Neutrophil (primary cell): Measurements from ENCODE around the gene ASPN.

Experiments used
- H3K27ac ChIP-seq: fragments of 200-600 bp; sonication (generic); 2 replicates; pipeline ENCODE4 v1.5.1; 2016; ENCODE audit warnings: mild to moderate bottlenecking, moderate library complexity
- H3K27me3 ChIP-seq: fragments of 200-600 bp; sonication (generic); 2 replicates; pipeline ENCODE4 v1.6.0; 2016; ENCODE audit warnings: mild to moderate bottlenecking
- H3K36me3 ChIP-seq: fragments of 200-600 bp; sonication (generic); 2 replicates; pipeline ENCODE4 v1.5.1; 2017
- H3K4me1 ChIP-seq, 2 experiments: fragments of 200-600 bp in 1 of 2; sonication (generic) in 1 of 2; 1 replicate in 1 of 2; 2 replicates in 1 of 2; pipeline versions ENCODE4 v1.5.1 to v1.6.1; 2013 to 2016; ENCODE audit warnings: low read depth in 1 of 2, low read length in 1 of 2, mild to moderate bottlenecking in 1 of 2, moderate library complexity in 1 of 2; ENCODE audit not compliant: control insufficient read depth in 1 of 2, insufficient read depth in 1 of 2
- H3K4me3 ChIP-seq, 2 experiments: fragments of 200-600 bp in 1 of 2; sonication (generic) in 1 of 2; 1 replicate in 1 of 2; 2 replicates in 1 of 2; pipeline ENCODE4 v1.5.1; 2013 to 2016; ENCODE audit warnings: low read depth in 1 of 2, low read length in 1 of 2, mild to moderate bottlenecking in 1 of 2, moderate library complexity in 1 of 2
- H3K9me3 ChIP-seq: fragments of 200-600 bp; sonication (generic); 2 replicates; pipeline ENCODE4 v1.5.1; 2016
- CTCF ChIP-seq: fragments of 200-600 bp; sonication (generic); IDR thresholded peaks from 2 replicates; pipeline ENCODE4 v1.5.1; 2016; ENCODE audit warnings: antibody characterized with exemption

ASPN gene

DNA sequence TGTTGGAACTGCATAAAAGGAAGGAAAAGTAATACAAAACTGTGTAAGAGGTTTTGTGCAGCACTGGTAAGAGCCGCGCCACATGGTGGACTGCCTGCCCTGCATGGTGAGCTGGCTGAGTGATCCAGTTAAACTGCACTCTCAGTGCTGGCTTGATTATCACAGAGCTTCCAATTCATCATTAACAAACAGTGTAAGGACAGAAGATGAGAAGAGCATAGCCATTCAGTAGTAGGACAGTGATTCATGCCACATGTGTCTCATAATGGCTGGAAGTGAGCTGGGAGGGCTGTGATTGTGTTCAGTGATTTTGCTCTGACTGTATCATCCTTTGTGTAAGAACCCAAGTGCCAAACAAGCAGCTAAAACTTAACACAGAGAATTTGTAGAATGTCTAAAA is 14.1 kb downstream of the ASPN start:
- Histone ChIP-seq H3K36me3 (no peaks in the 10 kb centered on the region), H3K27ac (no peak overlapping the region), H3K9me3 (no peaks in the 10 kb centered on the region), H3K4me3 (no peak overlapping the region), H3K4me1 (no peaks in the 10 kb centered on the region), H3K27me3 (no peaks in the 10 kb centered on the region)
- TF ChIP-seq CTCF = no peak

DNA sequence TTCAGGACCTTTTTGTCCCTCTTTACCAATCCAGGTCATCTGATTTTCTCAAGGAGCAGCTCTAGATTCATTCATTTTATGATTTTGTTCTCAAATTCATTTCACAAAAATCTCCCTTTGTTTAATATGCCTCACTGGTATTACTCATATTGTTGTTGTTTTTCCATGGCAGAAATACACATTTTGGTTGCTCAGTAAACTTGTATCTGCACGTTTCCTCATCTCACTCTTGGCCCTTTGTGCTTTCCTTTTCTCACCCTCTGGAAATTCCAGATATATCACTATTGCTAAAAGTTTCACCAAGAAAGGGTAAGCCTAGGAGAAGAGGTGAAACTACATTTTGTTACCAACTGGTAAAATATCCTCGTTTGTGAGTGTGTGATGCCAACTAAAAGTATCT is 14.8 kb downstream of the ASPN start:
- Histone ChIP-seq H3K36me3 (no peaks in the 10 kb centered on the region), H3K27me3 (no peaks in the 10 kb centered on the region), H3K4me3 (no peak overlapping the region), H3K9me3 (no peaks in the 10 kb centered on the region), H3K27ac (no peak overlapping the region), H3K4me1 (no peaks in the 10 kb centered on the region)
- TF ChIP-seq CTCF = no peak

GRCh38 chr9:92467041-92467440 is 15.3 kb downstream of the ASPN start:
- Histone ChIP-seq H3K4me1 (no peaks in the 10 kb centered on the region), H3K27ac (no peak overlapping the region), H3K27me3 (no peaks in the 10 kb centered on the region), H3K36me3 (no peaks in the 10 kb centered on the region), H3K4me3 (no peak overlapping the region), H3K9me3 (no peaks in the 10 kb centered on the region)
- no peak for TF ChIP-seq CTCF

GRCh38 chr9:92463984-92464383 is 18.3 kb downstream of the ASPN start:
- no peak overlapping the region for H3K4me3 ChIP-seq
- no peak overlapping the region for H3K27ac ChIP-seq
- TF ChIP-seq CTCF = no peak
- H3K4me1 ChIP-seq = no peaks in the 10 kb centered on the region
- no peaks in the 10 kb centered on the region for H3K27me3 ChIP-seq
- H3K36me3 ChIP-seq = no peaks in the 10 kb centered on the region
- H3K9me3 ChIP-seq = no peaks in the 10 kb centered on the region

DNA sequence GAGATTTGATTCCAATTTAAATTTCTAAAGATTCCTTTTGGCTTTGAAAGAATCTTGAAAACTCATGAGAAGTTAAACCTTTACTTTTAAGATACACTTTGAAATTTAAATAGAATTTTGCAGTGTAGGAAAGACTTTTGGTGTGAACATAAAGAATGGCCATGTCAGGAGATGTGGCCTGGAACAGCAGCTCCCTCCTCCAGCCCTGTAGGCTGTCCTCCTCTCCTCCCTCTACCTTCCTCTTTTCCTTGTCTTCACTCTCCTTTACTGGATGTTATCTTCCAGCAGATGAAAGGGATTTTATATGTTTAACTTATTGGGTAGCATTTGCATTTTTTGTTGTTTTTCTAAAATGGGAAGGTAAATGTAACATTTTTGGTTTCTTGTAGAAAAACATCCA is 18.9 kb downstream of the ASPN start:
- no peak overlapping the region for H3K27ac ChIP-seq
- H3K36me3 ChIP-seq = no peaks in the 10 kb centered on the region
- H3K27me3 ChIP-seq = no peaks in the 10 kb centered on the region
- TF ChIP-seq CTCF = no peak
- no peaks in the 10 kb centered on the region for H3K4me1 ChIP-seq
- H3K4me3 ChIP-seq = no peak overlapping the region
- no peaks in the 10 kb centered on the region for H3K9me3 ChIP-seq

GRCh38 chr9:92457576-92457975 is 24.7 kb downstream of the ASPN start:
- Histone ChIP-seq H3K36me3 (no peaks in the 10 kb centered on the region), H3K4me1 (no peaks in the 10 kb centered on the region), H3K4me3 (no peak overlapping the region), H3K27me3 (no peaks in the 10 kb centered on the region), H3K9me3 (no peaks in the 10 kb centered on the region), H3K27ac (no peak overlapping the region)
- no peak for TF ChIP-seq CTCF
